ENCODE measurements around the gene TTLL4. TPM values are rescaled to one million over a fixed set of nuclear protein-coding genes. Genes with fewer than 3 reads are reported as not detected.

TTLL4 gene
- total RNA-seq, 2 donors from 2014 or later = 8.2 to 9.9 TPM

- TF ChIP-seq, protein P1, sequence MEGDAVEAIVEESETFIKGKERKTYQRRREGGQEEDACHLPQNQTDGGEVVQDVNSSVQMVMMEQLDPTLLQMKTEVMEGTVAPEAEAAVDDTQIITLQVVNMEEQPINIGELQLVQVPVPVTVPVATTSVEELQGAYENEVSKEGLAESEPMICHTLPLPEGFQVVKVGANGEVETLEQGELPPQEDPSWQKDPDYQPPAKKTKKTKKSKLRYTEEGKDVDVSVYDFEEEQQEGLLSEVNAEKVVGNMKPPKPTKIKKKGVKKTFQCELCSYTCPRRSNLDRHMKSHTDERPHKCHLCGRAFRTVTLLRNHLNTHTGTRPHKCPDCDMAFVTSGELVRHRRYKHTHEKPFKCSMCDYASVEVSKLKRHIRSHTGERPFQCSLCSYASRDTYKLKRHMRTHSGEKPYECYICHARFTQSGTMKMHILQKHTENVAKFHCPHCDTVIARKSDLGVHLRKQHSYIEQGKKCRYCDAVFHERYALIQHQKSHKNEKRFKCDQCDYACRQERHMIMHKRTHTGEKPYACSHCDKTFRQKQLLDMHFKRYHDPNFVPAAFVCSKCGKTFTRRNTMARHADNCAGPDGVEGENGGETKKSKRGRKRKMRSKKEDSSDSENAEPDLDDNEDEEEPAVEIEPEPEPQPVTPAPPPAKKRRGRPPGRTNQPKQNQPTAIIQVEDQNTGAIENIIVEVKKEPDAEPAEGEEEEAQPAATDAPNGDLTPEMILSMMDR (IDR thresholded peaks at IDR 0.05) = no peak
- peak overlapping the region in 1 of 2 donors; percentile 76 for H3K4me3 ChIP-seq
- no peaks in the 10 kb centered on the region for H3K36me3 ChIP-seq
- H3K4me1 ChIP-seq = no peaks in the 10 kb centered on the region
- peaks cover 0 to 4% of the 10 kb centered on the region in 2 donors for H3K9me3 ChIP-seq
- H3K27me3 ChIP-seq = no peaks in the 10 kb centered on the region
- H3K27ac ChIP-seq = peak overlapping the region in 1 of 2 donors; percentile 80
- no peak for DNase-seq (ENCODE audit: low spot score)
Observed at GRCh38 chr2:218783688-218784087, 73.1 kb downstream of the TTLL4 start.

GRCh38 chr2:218785103-218785502 is 74.5 kb downstream of the TTLL4 start:
- no peaks in the 10 kb centered on the region for H3K27me3 ChIP-seq
- no peak overlapping the region for H3K27ac ChIP-seq
- no peaks in the 10 kb centered on the region for H3K4me1 ChIP-seq
- DNase-seq (ENCODE audit: low spot score) = no peak
- TF ChIP-seq, protein P1 (IDR thresholded peaks at IDR 0.05) = no peak
- no peaks in the 10 kb centered on the region for H3K36me3 ChIP-seq
- peaks cover 0 to 4% of the 10 kb centered on the region in 2 donors for H3K9me3 ChIP-seq
- H3K4me3 ChIP-seq = no peak overlapping the region

- Histone ChIP-seq H3K9me3 (peaks cover 0 to 4% of the 10 kb centered on the region in 2 donors), H3K36me3 (no peaks in the 10 kb centered on the region), H3K4me1 (no peaks in the 10 kb centered on the region), H3K27ac (no peak overlapping the region), H3K27me3 (no peaks in the 10 kb centered on the region), H3K4me3 (no peak overlapping the region)
- DNase-seq (ENCODE audit: low spot score) = no peak
- TF ChIP-seq, protein P1 (IDR thresholded peaks at IDR 0.05) = no peak
Observed at GRCh38 chr2:218786133-218786532, 75.5 kb downstream of the TTLL4 start.

DNA sequence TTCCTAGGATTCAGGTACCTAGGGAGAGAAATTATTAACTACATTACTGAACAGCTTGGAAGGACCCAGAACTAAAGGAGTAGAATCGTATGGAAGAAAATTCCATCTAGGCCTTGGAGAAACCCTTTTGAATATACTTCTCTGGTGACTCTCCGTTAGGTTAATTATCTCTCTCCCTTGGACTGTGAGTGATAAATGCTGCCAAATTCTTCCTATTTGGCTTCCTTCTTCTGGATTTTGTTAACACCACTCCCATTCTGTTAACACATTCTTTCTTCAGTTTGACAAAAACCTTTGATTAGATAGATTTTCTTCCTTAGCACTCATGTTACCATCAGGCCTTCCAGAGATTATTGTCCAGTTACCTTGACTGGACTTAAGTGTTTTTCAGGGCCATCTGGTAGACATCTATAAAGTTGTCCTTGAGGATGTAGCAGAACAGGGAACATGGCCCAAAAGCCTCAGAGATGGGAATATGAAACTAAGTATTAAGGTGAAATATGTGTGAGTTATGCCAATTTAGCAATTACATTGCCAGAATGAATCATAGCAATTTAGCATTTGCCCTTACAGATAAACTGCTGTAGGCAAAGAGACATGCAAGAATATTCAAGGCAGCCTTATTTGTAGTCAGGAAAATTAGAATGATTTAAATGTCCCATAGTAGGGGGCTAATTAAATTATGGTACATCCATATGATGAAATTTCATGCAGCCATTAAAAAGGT is 78.1 kb downstream of the TTLL4 start:
- DNase-seq (ENCODE audit: low spot score) = no peak
- peaks cover 0 to 4% of the 10 kb centered on the region in 2 donors for H3K9me3 ChIP-seq

DNA sequence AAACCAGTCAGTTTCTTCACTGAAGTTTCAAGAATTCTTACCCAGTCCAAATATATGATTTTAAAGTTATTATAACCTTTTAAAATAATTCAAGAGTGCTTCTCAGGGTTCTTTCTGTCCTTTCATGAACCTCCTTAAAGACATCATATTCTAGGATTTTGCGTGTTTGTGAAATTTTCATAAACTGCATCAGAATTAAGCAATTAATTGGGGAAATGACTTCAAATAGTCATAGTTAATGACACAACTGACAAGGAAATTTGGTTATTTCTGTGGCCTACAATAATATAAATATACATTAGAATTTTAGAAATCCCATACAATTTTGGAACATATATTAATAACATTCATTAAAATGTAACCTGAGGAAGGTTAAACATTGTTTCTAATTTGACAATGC is 81.8 kb downstream of the TTLL4 start:
- DNase-seq (ENCODE audit: low spot score) = no peak
- Histone ChIP-seq H3K27me3 (no peaks in the 10 kb centered on the region), H3K27ac (no peak overlapping the region), H3K4me3 (no peak overlapping the region), H3K4me1 (no peaks in the 10 kb centered on the region), H3K9me3 (peaks cover 0 to 4% of the 10 kb centered on the region in 2 donors), H3K36me3 (no peaks in the 10 kb centered on the region)
- TF ChIP-seq, protein P1 (IDR thresholded peaks at IDR 0.05) = no peak

More for the DNA sequence above, 78.1 kb downstream of the TTLL4 start:
- no peak overlapping the region for H3K27ac ChIP-seq
- no peaks in the 10 kb centered on the region for H3K36me3 ChIP-seq
- H3K4me1 ChIP-seq = no peaks in the 10 kb centered on the region
- no peaks in the 10 kb centered on the region for H3K27me3 ChIP-seq
- TF ChIP-seq, protein P1 (IDR thresholded peaks at IDR 0.05) = no peak
- H3K4me3 ChIP-seq = no peak overlapping the region

GRCh38 chr2:218796691-218797090 is 86.1 kb downstream of the TTLL4 start:
- H3K4me3 ChIP-seq = no peak overlapping the region
- no peak for DNase-seq (ENCODE audit: low spot score)
- no peaks in the 10 kb centered on the region for H3K9me3 ChIP-seq
- no peaks in the 10 kb centered on the region for H3K27me3 ChIP-seq
- peaks cover 0 to 4% of the 10 kb centered on the region in 2 donors for H3K4me1 ChIP-seq
- no peak overlapping the region for H3K27ac ChIP-seq
- H3K36me3 ChIP-seq = no peaks in the 10 kb centered on the region
- TF ChIP-seq, protein P1 (IDR thresholded peaks at IDR 0.05) = no peak

Measured in right atrium auricular region (tissue), 2 donors.